HepG2 (cell line): ENCODE results near the gene TFF1. TPM values are rescaled to one million over a fixed set of nuclear protein-coding genes. Genes with fewer than 3 reads are reported as not detected.

Experiments
- ATAC-seq: fragments of 200-7000 bp; cut with Tn5 transposase; 3 replicates; pipeline ENCODE4 v1.9.1; 2020; ENCODE audit warnings: mild to moderate bottlenecking, moderate library complexity
- BruUV-seq: library from RNA; stranded (reverse); fragments of 400-500 nt; replicated peaks from 2 replicates; lab custom pipeline; 2021; lab: Mats Ljungman, UMichigan
- CTCF ChIA-PET: fragments of 300-600 bp; formaldehyde crosslinking; extraction: SDS; loops from one replicate; lab custom pipeline; 2021; ENCODE audit warnings: low total read pairs, inconsistent platforms, low intra/inter-chr PET ratio; lab: Yijun Ruan, JAX
- POLR2A ChIA-PET: fragments of 350-600 bp; sonication (Branson Sonifier 250); formaldehyde crosslinking; loops from one replicate; lab custom pipeline; 2020; ENCODE audit warnings: antibody characterized with exemption, inconsistent platforms; lab: Yijun Ruan, JAX
- DNase-seq: peaks from one replicate; pipeline ENCODE4 v3.0.0-alpha.2; 2015; ENCODE audit warnings: low spot score
- FAIRE-seq: peaks from 3 replicates; lab custom pipeline; 2011; peaks lifted over from hg19 to GRCh38; lab: Jason Lieb, UNC
- H2AFZ ChIP-seq: one replicate; pipeline ENCODE4 v1.6.1; 2011; ENCODE audit warnings: low read length, inconsistent platforms
- H3K27ac ChIP-seq: fragments of 300-600 bp; 3 replicates; pipeline ENCODE4 v1.8.0; 2011; ENCODE audit warnings: mixed run types, mild to moderate bottlenecking, mixed read lengths, low read length, inconsistent platforms; ENCODE audit not compliant: insufficient read depth; ENCODE audit errors: extremely low read length
- H3K27me3 ChIP-seq, 2 experiments: fragments of 200-600 bp in 1 of 2; 2 replicates in 1 of 2; 3 replicates in 1 of 2; pipeline versions ENCODE4 v1.6.0 to v1.8.0; 2011; ENCODE audit warnings: low read length in 2 of 2, mild to moderate bottlenecking in 2 of 2, moderate library complexity in 2 of 2, inconsistent platforms in 1 of 2; ENCODE audit not compliant: insufficient read depth in 2 of 2, control insufficient read depth in 1 of 2
- H3K36me3 ChIP-seq, 2 experiments: fragments of 200-600 bp in 1 of 2; replicated peaks in 1 of 2; 2 replicates in 1 of 2; 3 replicates in 1 of 2; pipeline versions ENCODE4 v1.5.1 to v1.8.0; 2011; ENCODE audit warnings: low read length in 2 of 2, inconsistent platforms in 1 of 2; ENCODE audit not compliant: insufficient read depth in 2 of 2, control insufficient read depth in 1 of 2
- H3K4me1 ChIP-seq: 2 replicates; pipeline ENCODE4 v1.5.1; 2012; ENCODE audit warnings: low read length, inconsistent platforms; ENCODE audit not compliant: insufficient read depth
- H3K4me2 ChIP-seq: 2 replicates; pipeline ENCODE4 v1.6.0; 2011; ENCODE audit warnings: low read depth, low read length, inconsistent platforms
- H3K4me3 ChIP-seq, 3 experiments: fragments of 200-600 bp in 1 of 3; sonication (generic), shearing (Covaris generic) in 1 of 3; replicated peaks in 1 of 3; 2 replicates each; pipeline ENCODE4 v1.5.1; 2011 to 2016; ENCODE audit warnings: low read length in 3 of 3, inconsistent platforms in 2 of 3, low read depth in 2 of 3, mild to moderate bottlenecking in 2 of 3, control low read depth in 1 of 3, mixed read lengths in 1 of 3; ENCODE audit not compliant: insufficient read depth in 1 of 3
- H3K79me2 ChIP-seq: one replicate; pipeline ENCODE4 v1.6.1; 2011; ENCODE audit warnings: low read length, inconsistent platforms; ENCODE audit not compliant: insufficient read depth
- H3K9ac ChIP-seq: 2 replicates; pipeline ENCODE4 v1.6.0; 2011; ENCODE audit warnings: mild to moderate bottlenecking, low read depth, low read length, inconsistent platforms; ENCODE audit not compliant: insufficient read depth
- H3K9me3 ChIP-seq: 2 replicates; pipeline ENCODE4 v1.5.1; 2012; ENCODE audit warnings: mild to moderate bottlenecking, low read length
- H4K20me1 ChIP-seq: 2 replicates; pipeline ENCODE4 v1.6.0; 2011; ENCODE audit warnings: inconsistent platforms, mild to moderate bottlenecking, low read length, moderate library complexity; ENCODE audit not compliant: insufficient read depth
- ARNT ChIP-seq: fragments of 450-650 bp; IDR thresholded peaks from 2 replicates; pipeline ENCODE4 v1.6.1; 2017
- CTCF ChIP-seq: sonication (generic); formaldehyde crosslinking; IDR thresholded peaks from 2 replicates; pipeline ENCODE4 v1.5.0; 2020; ENCODE audit warnings: mild to moderate bottlenecking, missing genetic modification reagents, moderate library complexity
- E2F1 ChIP-seq: sonication (generic); formaldehyde crosslinking; IDR thresholded peaks from 2 replicates; pipeline ENCODE4 v1.5.0; 2020; ENCODE audit warnings: missing genetic modification reagents
- NBN ChIP-seq: fragments of 450-650 bp; conservative IDR thresholded peaks from 2 replicates; pipeline ENCODE4 v1.6.1; 2017
- TBP ChIP-seq: sonication (generic); formaldehyde crosslinking; IDR thresholded peaks from 2 replicates; pipeline ENCODE4 v1.5.0; 2020; ENCODE audit warnings: missing genetic modification reagents
- TERF1 ChIP-seq: sonication (generic); formaldehyde crosslinking; IDR thresholded peaks from 2 replicates; pipeline ENCODE4 v1.8.0; 2022; ENCODE audit warnings: mild to moderate bottlenecking, missing genetic modification reagents, moderate library complexity
- ZNF280B ChIP-seq: sonication (generic); formaldehyde crosslinking; IDR thresholded peaks from 2 replicates; pipeline ENCODE4 v1.5.0; 2020; ENCODE audit warnings: missing genetic modification reagents, mild to moderate bottlenecking, borderline replicate concordance
- ZNF607 ChIP-seq: sonication (generic); formaldehyde crosslinking; IDR thresholded peaks from 2 replicates; pipeline ENCODE4 v1.5.1; 2020; ENCODE audit warnings: missing genetic modification reagents, mild to moderate bottlenecking, borderline replicate concordance
- ZNF703 ChIP-seq: sonication (generic); formaldehyde crosslinking; IDR thresholded peaks from 2 replicates; pipeline ENCODE4 v1.5.1; 2020; ENCODE audit warnings: missing genetic modification reagents, mild to moderate bottlenecking, moderate library complexity, borderline replicate concordance
- ZNF713 ChIP-seq: sonication (generic); formaldehyde crosslinking; IDR thresholded peaks from 2 replicates; pipeline ENCODE4 v1.4.0; 2020; ENCODE audit warnings: mild to moderate bottlenecking, missing genetic modification reagents
- ZNF720 ChIP-seq: sonication (generic); formaldehyde crosslinking; IDR thresholded peaks from 2 replicates; pipeline ENCODE4 v1.4.0; 2020; ENCODE audit warnings: missing genetic modification reagents
- WGBS: methylation state at CpG from one replicate; pipeline ENCODE4 v1.1.6; 2017; ENCODE audit warnings: low lambda C conversion rate; 5-methylcytosine and 5-hydroxymethylcytosine counted together
- in situ Hi-C: cut with HindIII; loops from 2 replicates; pipeline ENCODE4 v1.10.0; 2017; ENCODE audit warnings: low pct_unique_long_range_greater_than_20kb; ENCODE audit not compliant: extremely low pct_ligation_motif_present
- intact Hi-C: fragments of 100-400 bp; cut with micrococcal nuclease; formaldehyde crosslinking; loops from one replicate; pipeline ENCODE4 v1.10.0; 2022; ENCODE audit not compliant: unreplicated experiment
- polyA plus RNA-seq, 8 experiments: library from polyadenylated mRNA; depleted of rRNA in 3 of 8; stranded (reverse) in 7 of 8; unstranded in 1 of 8; fragments of >200 nt; fragmentation: Illumina TruSeq in 4 of 8; extraction: Trizol in 4 of 8; gene quantifications; 2 replicates each; pipeline versions ENCODE4 v1.2.1 to v1.2.3, GENCODE V29; 2011 to 2016; ENCODE audit warnings: low read depth in 4 of 8, missing spikeins in 1 of 8, mixed read lengths in 1 of 8; ENCODE audit not compliant: insufficient read depth in 1 of 8
- total RNA-seq, 5 experiments: library from RNA; depleted of rRNA; stranded (reverse); fragments of >200 nt; fragmentation: Illumina TruSeq; extraction: Trizol; gene quantifications; 2 replicates each; pipeline ENCODE4 v1.2.3, GENCODE V29; 2016; ENCODE audit warnings: low read depth in 1 of 5

TFF1 gene
- total and polyA plus RNA-seq, 2 of the 13 experiments (the other 11 are each of a cell fraction or from before 2014, with no cell fraction given), result 0.24 to 19.4 TPM

- Histone ChIP-seq H3K4me2 (no peak overlapping the region), H3K9me3 (no peaks in the 10 kb centered on the region), H3K27me3 (no peaks in the 10 kb centered on the region), H3K27ac (no peak overlapping the region), H3K4me1 (peaks cover 47% of the 10 kb centered on the region), H4K20me1 (no peaks in the 10 kb centered on the region), H3K4me3 (no peak overlapping the region), H2AFZ (no peak overlapping the region), H3K79me2 (no peaks in the 10 kb centered on the region), H3K9ac (no peak overlapping the region), H3K36me3 (no peaks in the 10 kb centered on the region)
- WGBS, result 92% methylated on average over 1 of the region's 6 CpGs
- in situ Hi-C loops, result loop anchor here (5.0 kb wide), 1 partner anchor 64 kb away; no protein-coding TSS in a partner anchor
- BruUV-seq, result no TSS peak
- ChIA-PET CTCF (interaction anchor here (2.5 to 2.9 kb wide), 2 partner anchors 67 to 72 kb away, joined by 16 to 30 read pairs; no protein-coding TSS in a partner anchor), POLR2A (interaction anchor here (0.8 kb wide), 1 partner anchor 16 kb away, joined by 3 read pairs; the partner anchor contains the start of gene TFF1)
- TF ChIP-seq ARNT (no peak), NBN (no peak), ZNF720 (CRISPR knock-in tag) (no peak)
- FAIRE-seq, result no peak
- no peak for DNase-seq
- ATAC-seq, result no peak
- intact Hi-C loops, result no loop called here
Measured at GRCh38 chr21:42382915-42383314, 16.6 kb upstream of the TFF1 start.

- peak; percentile 58 for FAIRE-seq
- H4K20me1 ChIP-seq, result no peaks in the 10 kb centered on the region
- DNase-seq, result peak; percentile 69
- peak; percentile 71 for ATAC-seq
- BruUV-seq, result no TSS peak
- WGBS, result 0% methylated on average over 1 of the region's 1 CpG
- no peak overlapping the region for H2AFZ ChIP-seq
- no peak overlapping the region for H3K4me3 ChIP-seq
- intact Hi-C loops (loop anchor here (1.0 kb wide), 2 partner anchors 43 to 69 kb away; no protein-coding TSS in a partner anchor), in situ Hi-C loops (loop anchor here (5.0 kb wide), 1 partner anchor 66 kb away; no protein-coding TSS in a partner anchor)
- H3K27ac ChIP-seq, result no peak overlapping the region
- no peak overlapping the region for H3K9ac ChIP-seq
- ChIA-PET POLR2A (interaction anchor here (1.3 to 1.6 kb wide), 2 partner anchors 9 to 14 kb away, joined by 3 to 8 read pairs; partner anchors contain the start of gene TFF1), CTCF (interaction anchor here (1.6 to 2.9 kb wide), 4 partner anchors 44 to 236 kb away, joined by 9 to 30 read pairs (median 22); no protein-coding TSS in a partner anchor)
- no peaks in the 10 kb centered on the region for H3K9me3 ChIP-seq
- H3K79me2 ChIP-seq, result no peaks in the 10 kb centered on the region
- H3K27me3 ChIP-seq, result no peaks in the 10 kb centered on the region
- no peaks in the 10 kb centered on the region for H3K36me3 ChIP-seq
- H3K4me1 ChIP-seq, result peaks cover 33% of the 10 kb centered on the region
- no peak overlapping the region for H3K4me2 ChIP-seq
- TF ChIP-seq ZNF280B (CRISPR knock-in tag), result no peak
- TF ChIP-seq ZNF713 (CRISPR knock-in tag), result no peak
- TF ChIP-seq ZNF607, result no peak
- no peak for TF ChIP-seq ZNF703
- peak; percentile 91 for TF ChIP-seq CTCF
- TF ChIP-seq E2F1 (CRISPR knock-in tag), result no peak
- TF ChIP-seq TBP (CRISPR knock-in tag), result no peak
- no peak for TF ChIP-seq TERF1 (CRISPR knock-in tag)
Measured at GRCh38 chr21:42381347-42381984, 15.1 kb upstream of the TFF1 start.
